IMR-90 (cell line): ENCODE measurements around the gene NNT. TPM values are rescaled to one million over a fixed set of nuclear protein-coding genes. Genes with fewer than 3 reads are reported as not detected.

Experiments used
- ATAC-seq: fragments of 200-7000 bp; cut with Tn5 transposase; 2 replicates; pipeline ENCODE4 v1.9.1; 2020; ENCODE audit warnings: low read depth, mild to moderate bottlenecking, moderate library complexity
- BruUV-seq: library from RNA; stranded (reverse); fragments of 400-500 nt; replicated peaks from 2 replicates; lab custom pipeline; 2021; lab: Mats Ljungman, UMichigan
- CTCF ChIA-PET: fragments of 300-600 bp; formaldehyde crosslinking; extraction: SDS; loops from one replicate; lab custom pipeline; 2021; ENCODE audit warnings: antibody characterized with exemption; lab: Yijun Ruan, JAX
- POLR2A ChIA-PET: fragments of 300-600 bp; sonication (Branson Sonifier 250); formaldehyde crosslinking; loops from one replicate; lab custom pipeline; 2022; ENCODE audit warnings: antibody characterized with exemption; ENCODE audit not compliant: unreplicated experiment; lab: Charles Lee
- DNase-seq: peaks from one replicate; pipeline ENCODE4 v3.0.0; 2013
- H2AFZ ChIP-seq: replicated peaks from 2 replicates; pipeline ENCODE3; 2013; ENCODE audit warnings: low read length, mild to moderate bottlenecking; ENCODE audit not compliant: poor library complexity
- H2AK5ac ChIP-seq: 2 replicates; pipeline ENCODE4 v1.6.1; 2013; ENCODE audit warnings: low read depth, low read length, inconsistent platforms
- H2AK9ac ChIP-seq: replicated peaks from 2 replicates; pipeline ENCODE3; 2013; ENCODE audit warnings: mild to moderate bottlenecking, low read depth, low read length, moderate library complexity; ENCODE audit not compliant: poor library complexity
- H2BK120ac ChIP-seq: 2 replicates; pipeline ENCODE4 v1.6.1; 2013; ENCODE audit warnings: low read depth, low read length, inconsistent platforms
- H2BK15ac ChIP-seq: 3 replicates; pipeline ENCODE4 v1.6.1; 2013; ENCODE audit warnings: low read depth, low read length, inconsistent platforms
- H2BK20ac ChIP-seq: 2 replicates; pipeline ENCODE4 v1.6.1; 2013; ENCODE audit warnings: low read depth, mild to moderate bottlenecking, inconsistent platforms, low read length, moderate library complexity
- H2BK5ac ChIP-seq: 2 replicates; pipeline ENCODE4 v1.6.1; 2013; ENCODE audit warnings: mild to moderate bottlenecking, low read depth, low read length, inconsistent platforms; ENCODE audit not compliant: poor library complexity, severe bottlenecking
- H3K14ac ChIP-seq: replicated peaks from 2 replicates; pipeline ENCODE4 v1.6.1; 2013; ENCODE audit warnings: low read depth, low read length, inconsistent platforms
- H3K18ac ChIP-seq: 2 replicates; pipeline ENCODE4 v1.6.1; 2013; ENCODE audit warnings: low read depth, low read length, control low read depth
- H3K23ac ChIP-seq: 2 replicates; pipeline ENCODE4 v1.6.1; 2013; ENCODE audit warnings: low read depth, low read length, inconsistent platforms
- H3K27ac ChIP-seq: 2 replicates; pipeline ENCODE4 v1.5.1; 2013; ENCODE audit warnings: mild to moderate bottlenecking, control low read depth, low read length; ENCODE audit not compliant: insufficient read depth
- H3K27me3 ChIP-seq: 2 replicates; pipeline ENCODE4 v1.6.1; 2013; ENCODE audit warnings: low read length; ENCODE audit not compliant: control insufficient read depth, insufficient read depth
- H3K36me3 ChIP-seq: 2 replicates; pipeline ENCODE4 v1.6.1; 2013; ENCODE audit warnings: low read length, mixed read lengths; ENCODE audit not compliant: control insufficient read depth, insufficient read depth
- H3K4ac ChIP-seq: 2 replicates; pipeline ENCODE4 v1.6.1; 2013; ENCODE audit warnings: low read depth, low read length, inconsistent platforms
- H3K4me1 ChIP-seq: 2 replicates; pipeline ENCODE4 v1.6.1; 2013; ENCODE audit warnings: low read length, mixed read lengths; ENCODE audit not compliant: control insufficient read depth, insufficient read depth
- H3K4me2 ChIP-seq: 2 replicates; pipeline ENCODE4 v1.6.1; 2013; ENCODE audit warnings: low read depth, mild to moderate bottlenecking, control low read depth, low read length, moderate library complexity
- H3K4me3 ChIP-seq: 2 replicates; pipeline ENCODE4 v1.5.1; 2013; ENCODE audit warnings: low read depth, mild to moderate bottlenecking, control low read depth, low read length, moderate library complexity; ENCODE audit not compliant: insufficient read depth
- H3K56ac ChIP-seq: 2 replicates; pipeline ENCODE4 v1.6.1; 2013; ENCODE audit warnings: low read length, inconsistent platforms; ENCODE audit not compliant: insufficient read depth; ENCODE audit errors: extremely low read depth
- H3K79me1 ChIP-seq, 2 experiments: 2 replicates each; pipeline ENCODE4 v1.6.1; 2013; ENCODE audit warnings: low read length in 2 of 2, inconsistent platforms in 1 of 2, low read depth in 1 of 2
- H3K9ac ChIP-seq: 2 replicates; pipeline ENCODE4 v1.6.1; 2013; ENCODE audit warnings: low read depth, low read length, control low read depth
- H3K9me1 ChIP-seq: 2 replicates; pipeline ENCODE4 v1.6.1; 2013; ENCODE audit warnings: low read length, inconsistent platforms; ENCODE audit not compliant: insufficient read depth
- H3K9me3 ChIP-seq: 2 replicates; pipeline ENCODE4 v1.6.1; 2013; ENCODE audit warnings: low read length; ENCODE audit not compliant: control insufficient read depth, insufficient read depth
- H4K20me1 ChIP-seq: 2 replicates; pipeline ENCODE4 v1.6.1; 2013; ENCODE audit warnings: low read length, inconsistent platforms; ENCODE audit not compliant: insufficient read depth
- H4K5ac ChIP-seq: 2 replicates; pipeline ENCODE4 v1.6.1; 2013; ENCODE audit warnings: mild to moderate bottlenecking, low read depth, low read length, control low read depth
- H4K8ac ChIP-seq, 2 experiments: 2 replicates each; pipeline ENCODE4 v1.6.1; 2013; ENCODE audit warnings: low read depth in 2 of 2, low read length in 2 of 2, control low read depth in 1 of 2, inconsistent platforms in 1 of 2
- H4K91ac ChIP-seq: 2 replicates; pipeline ENCODE4 v1.6.1; 2013; ENCODE audit warnings: low read depth, low read length, inconsistent platforms; ENCODE audit not compliant: insufficient read depth
- BHLHE40 ChIP-seq: fragments of 150-350 bp; IDR thresholded peaks from 2 replicates; pipeline ENCODE4 v1.6.1; 2016; ENCODE audit warnings: mild to moderate bottlenecking, low read depth, low read length
- CHD1 ChIP-seq: IDR thresholded peaks from 2 replicates; pipeline ENCODE4 v1.6.1; 2012; ENCODE audit warnings: low read depth, low read length, improper control_type of control experiment
- ELK1 ChIP-seq: fragments of 150-350 bp; IDR thresholded peaks from 2 replicates; pipeline ENCODE4 v1.6.1; 2016; ENCODE audit warnings: low read depth, mild to moderate bottlenecking, low read length, moderate library complexity, borderline replicate concordance
- FOS ChIP-seq: fragments of 150-350 bp; IDR thresholded peaks from 2 replicates; pipeline ENCODE4 v1.6.1; 2016; ENCODE audit warnings: low read depth, low read length
- MAFK ChIP-seq: IDR thresholded peaks from 2 replicates; pipeline ENCODE4 v1.6.1; 2012; ENCODE audit warnings: low read depth, low read length, improper control_type of control experiment
- MXI1 ChIP-seq: IDR thresholded peaks from 2 replicates; pipeline ENCODE4 v1.6.1; 2012; ENCODE audit warnings: low read depth, mild to moderate bottlenecking, low read length, moderate library complexity, borderline replicate concordance
- POLR2A ChIP-seq: IDR thresholded peaks from 2 replicates; pipeline ENCODE4 v1.6.1; 2012; ENCODE audit warnings: mild to moderate bottlenecking, low read depth, low read length
- RCOR1 ChIP-seq: IDR thresholded peaks from 2 replicates; pipeline ENCODE4 v1.6.1; 2012; ENCODE audit warnings: mild to moderate bottlenecking, low read length, improper control_type of control experiment; ENCODE audit not compliant: insufficient replicate concordance
- RFX5 ChIP-seq: IDR thresholded peaks from 2 replicates; pipeline ENCODE4 v1.8.0; 2012; ENCODE audit warnings: low read depth, mild to moderate bottlenecking, low read length, moderate library complexity
- SMC3 ChIP-seq: fragments of 150-350 bp; IDR thresholded peaks from 2 replicates; pipeline ENCODE4 v1.6.1; 2016; ENCODE audit warnings: low read depth, mild to moderate bottlenecking, antibody characterized with exemption, low read length, moderate library complexity
- USF2 ChIP-seq: fragments of 150-350 bp; IDR thresholded peaks from 2 replicates; pipeline ENCODE4 v1.6.1; 2017; ENCODE audit warnings: mild to moderate bottlenecking, antibody characterized with exemption, low read length, low read depth
- WGBS, 2 experiments: methylation state at CpG; one replicate each; pipeline versions ENCODE4 v1.1.5 to v1.1.7; 2013; ENCODE audit warnings: missing lambda C conversion rate in 2 of 2; ENCODE audit not compliant: insufficient read length in 1 of 2; ENCODE audit errors: extremely low coverage in 2 of 2; 5-methylcytosine and 5-hydroxymethylcytosine counted together
- dilution Hi-C: fragments of 300-500 bp; cut with HindIII; formaldehyde crosslinking; loops from one replicate; pipeline ENCODE4 v1.14.3; 2018; ENCODE audit warnings: low sequenced_read_pairs; ENCODE audit not compliant: unreplicated experiment
- in situ Hi-C: fragments of 300-500 bp; cut with MboI; formaldehyde crosslinking; loops from 3 replicates; pipeline ENCODE4 v1.14.3; 2019; ENCODE audit warnings: low sequenced_read_pairs, inconsistent platforms, mixed read lengths
- intact Hi-C: fragments of 100-400 bp; cut with micrococcal nuclease; formaldehyde crosslinking; loops from 2 replicates; pipeline ENCODE4 v1.10.0; 2022
- polyA plus RNA-seq, 3 experiments: library from polyadenylated mRNA; depleted of rRNA; stranded (reverse); fragments of >200 nt; gene quantifications; 2 replicates each; pipeline ENCODE4 v1.2.3, GENCODE V29; 2012; ENCODE audit warnings: low replicate concordance in 1 of 3
- total RNA-seq: library from RNA; depleted of rRNA; stranded (reverse); fragments of >200 nt; gene quantifications from 2 replicates; pipeline ENCODE4 v1.2.3, GENCODE V29; 2012

Gene NNT
- total and polyA plus RNA-seq, 2 of the 4 experiments (the other 2 are of a cell fraction), result 23.1 to 57.2 TPM

GRCh38 chr5:43606351-43606750 is 3.4 kb downstream of the NNT start:
- Histone ChIP-seq H4K5ac (no peak overlapping the region), H3K36me3 (peaks cover 4% of the 10 kb centered on the region), H3K18ac (no peak overlapping the region), H3K23ac (no peak overlapping the region), H3K9me3 (no peaks in the 10 kb centered on the region), H3K27ac (no peak overlapping the region), H3K4me2 (no peak overlapping the region), H4K91ac (no peak overlapping the region), H2BK20ac (no peak overlapping the region), H2AFZ (no peak overlapping the region), H3K4me1 (peaks cover 2% of the 10 kb centered on the region), H2BK5ac (no peak overlapping the region), H3K56ac (no peak overlapping the region), H2AK5ac (no peak overlapping the region), H3K14ac (no peak overlapping the region), H2AK9ac (no peak overlapping the region), H4K8ac (no peak overlapping the region), H3K4ac (no peak overlapping the region), H3K9me1 (peaks cover 2% of the 10 kb centered on the region; the same call in 1 of the 2 replicates), H4K20me1 (no peaks in the 10 kb centered on the region), H3K79me1 (peaks cover 35 to 47% of the 10 kb centered on the region in 2 experiments), H2BK15ac (no peak overlapping the region), H3K9ac (no peak overlapping the region), H3K27me3 (no peaks in the 10 kb centered on the region), H2BK120ac (no peak overlapping the region), H3K4me3 (no peak overlapping the region)
- no TSS peak for BruUV-seq
- ATAC-seq (no peak), DNase-seq (no peak)
- CTCF ChIA-PET, result no interaction called here
- in situ Hi-C loops (no loop called here), intact Hi-C loops (no loop called here), dilution Hi-C loops (no loop called here)
- TF ChIP-seq POLR2A (no peak), SMC3 (no peak), FOS (no peak), CHD1 (no peak), USF2 (no peak), MXI1 (no peak), RFX5 (no peak), ELK1 (no peak), RCOR1 (no peak), BHLHE40 (no peak), MAFK (no peak)
- no CpG with 5 or more reads among the region's 3 CpGs for WGBS, 2 experiments
- POLR2A ChIA-PET, result no interaction called here
